ENCODE results near the gene CCDC34. TPM values are rescaled to one million over a fixed set of nuclear protein-coding genes. Genes with fewer than 3 reads are reported as not detected.

CCDC34 gene
- total RNA-seq, 1 experiment from 2014 or later = 18.7 TPM

GRCh38 chr11:27390318-27391295 is 27.6 kb upstream of the CCDC34 start:
- Histone ChIP-seq H4K20me1 (ENCODE audit: insufficient read depth) (no peaks in the 10 kb centered on the region), H3K9ac (ENCODE audit: low read length) (no peak overlapping the region), H3K4me1 (ENCODE audit: control insufficient read depth in 1 of 2, insufficient read depth in 2 of 2, low read length in 2 of 2) (peaks cover 28 to 34% of the 10 kb centered on the region in 2 experiments), H3K36me3 (ENCODE audit: control insufficient read depth in 1 of 2, insufficient read depth in 2 of 2, low read length in 2 of 2) (no peaks in the 10 kb centered on the region), H3K27ac (ENCODE audit: low read depth, low read length) (no peak overlapping the region), H3K9me3 (ENCODE audit: control insufficient read depth in 1 of 2, insufficient read depth in 1 of 2, low read depth in 1 of 2, low read length in 2 of 2) (no peaks in the 10 kb centered on the region), H3K4me3 (replicated peaks in 1 of 2; ENCODE audit: low read depth in 1 of 2, low read length in 2 of 2) (no peak overlapping the region), H3K9me2 (ENCODE audit: insufficient read depth) (no peaks in the 10 kb centered on the region), H3K27me3 (ENCODE audit: insufficient read depth, low read length) (no peaks in the 10 kb centered on the region), H2AFZ (ENCODE audit: low read depth, low read length, poor library complexity, severe bottlenecking) (no peak overlapping the region), H3K79me2 (ENCODE audit: insufficient read depth, low read length) (no peaks in the 10 kb centered on the region), H3K4me2 (ENCODE audit: low read length) (no peak overlapping the region)
- BruUV-seq (replicated peaks) = no TSS peak
- ChIA-PET CTCF (interaction anchor here (1.0 kb wide), 1 partner anchor 94 kb away, joined by 3 read pairs; no protein-coding TSS in a partner anchor), RAD21 (ENCODE audit: low non-redundant PET in 1 of 2, low total read pairs in 2 of 2, uncharacterized antibody in 2 of 2, unreplicated experiment in 2 of 2) (no interaction called here), POLR2A (no interaction called here)
- DNase-seq (ENCODE audit: low read depth, low spot score) (no peak), ATAC-seq (0 out of 2 replicates have a peak, but pooled peaks have one; percentile 44)
- TF ChIP-seq ELF1 (IDR thresholded peaks at IDR 0.05; ENCODE audit: borderline replicate concordance, low read depth) = no peak
- TF ChIP-seq CTCF (IDR thresholded peaks at IDR 0.05 in 2 of 3, conservative IDR thresholded peaks at IDR 0.05 in 1 of 3; ENCODE audit: borderline replicate concordance in 1 of 3, insufficient read depth in 1 of 3, low read depth in 2 of 3, low read length in 2 of 3) = peak in 1 of 3 experiments; percentile 22; a peak in 1 of 6 replicates
- TF ChIP-seq CEBPB (IDR thresholded peaks at IDR 0.05; ENCODE audit: low read depth) = no peak
- intact Hi-C loops (cut with micrococcal nuclease) = no loop called here

GRCh38 chr11:27388869-27389268 is 25.9 kb upstream of the CCDC34 start:
- ChIA-PET CTCF (no interaction called here), RAD21 (ENCODE audit: low non-redundant PET in 1 of 2, low total read pairs in 2 of 2, uncharacterized antibody in 2 of 2, unreplicated experiment in 2 of 2) (no interaction called here), POLR2A (no interaction called here)
- Histone ChIP-seq H4K20me1 (ENCODE audit: insufficient read depth) (no peaks in the 10 kb centered on the region), H3K4me3 (replicated peaks in 1 of 2; ENCODE audit: low read depth in 1 of 2, low read length in 2 of 2) (no peak overlapping the region), H3K4me1 (ENCODE audit: control insufficient read depth in 1 of 2, insufficient read depth in 2 of 2, low read length in 2 of 2) (peaks cover 20 to 25% of the 10 kb centered on the region in 2 experiments), H3K36me3 (ENCODE audit: control insufficient read depth in 1 of 2, insufficient read depth in 2 of 2, low read length in 2 of 2) (no peaks in the 10 kb centered on the region), H3K27me3 (ENCODE audit: insufficient read depth, low read length) (no peaks in the 10 kb centered on the region), H3K9me2 (ENCODE audit: insufficient read depth) (0 out of 2 replicates have a peak, but pooled peaks cover 2% of the 10 kb centered on the region), H3K4me2 (ENCODE audit: low read length) (no peak overlapping the region), H3K9ac (ENCODE audit: low read length) (no peak overlapping the region), H3K9me3 (ENCODE audit: control insufficient read depth in 1 of 2, insufficient read depth in 1 of 2, low read depth in 1 of 2, low read length in 2 of 2) (no peaks in the 10 kb centered on the region), H3K27ac (ENCODE audit: low read depth, low read length) (no peak overlapping the region), H3K79me2 (ENCODE audit: insufficient read depth, low read length) (no peaks in the 10 kb centered on the region), H2AFZ (ENCODE audit: low read depth, low read length, poor library complexity, severe bottlenecking) (no peak overlapping the region)
- intact Hi-C loops (cut with micrococcal nuclease) = no loop called here
- ATAC-seq = no peak
- no peak for TF ChIP-seq EGR1 (IDR thresholded peaks at IDR 0.05; ENCODE audit: low read depth)
- TF ChIP-seq EZH2phosphoT487 (IDR thresholded peaks at IDR 0.05; ENCODE audit: borderline replicate concordance) = no peak
- no peak for TF ChIP-seq SP1 (IDR thresholded peaks at IDR 0.05; ENCODE audit: low read depth)
- no peak for TF ChIP-seq EZH2 (IDR thresholded peaks at IDR 0.05)
- TF ChIP-seq POLR2AphosphoS5 (IDR thresholded peaks at IDR 0.05; ENCODE audit: low read depth, low read length) = no peak
- no peak for TF ChIP-seq YY1 (IDR thresholded peaks at IDR 0.05; ENCODE audit: extremely low read depth, insufficient replicate concordance, low read depth, low read length)
- BruUV-seq (replicated peaks) = no TSS peak
- DNase-seq (ENCODE audit: low read depth, low spot score) = no peak

Data from HCT116 (cell line).